Stimulated activated CD4-positive, alpha-beta T cell treated with anti-CD3 and anti-CD28 coated beads, Interleukin-12 subunit alpha, Interleukin-12 subunit beta, amount 100 ng/mL, for 24 hours (primary cell): ENCODE data around the gene UBXN2A.

Experiments used
- DNase-seq, 2 experiments: peaks; one replicate each; pipeline ENCODE4 v3.0.0-alpha.2; 2020; ENCODE audit warnings: low read depth in 2 of 2

UBXN2A gene

GRCh38 chr2:24045511-24046508, 105.5 kb downstream of the UBXN2A start:
- DNase-seq: no peak

- DNase-seq: no peak
These were observed 106.3 kb downstream of the UBXN2A start for GRCh38 chr2:24046599-24046929.

GRCh38 chr2:24046930-24047702, 106.9 kb downstream of the UBXN2A start, which contains the start of gene WDCP:
WDCP (minus strand) TSS chr2:24047391; CDS start chr2:24039494, 7,897 bp downstream.
- DNase-seq: peak; percentile 85 to 92

GRCh38 chr2:24047703-24048033, 107.4 kb downstream of the UBXN2A start:
- DNase-seq: no peak

GRCh38 chr2:24048769-24049484, 108.7 kb downstream of the UBXN2A start:
- DNase-seq: no peak

DNA sequence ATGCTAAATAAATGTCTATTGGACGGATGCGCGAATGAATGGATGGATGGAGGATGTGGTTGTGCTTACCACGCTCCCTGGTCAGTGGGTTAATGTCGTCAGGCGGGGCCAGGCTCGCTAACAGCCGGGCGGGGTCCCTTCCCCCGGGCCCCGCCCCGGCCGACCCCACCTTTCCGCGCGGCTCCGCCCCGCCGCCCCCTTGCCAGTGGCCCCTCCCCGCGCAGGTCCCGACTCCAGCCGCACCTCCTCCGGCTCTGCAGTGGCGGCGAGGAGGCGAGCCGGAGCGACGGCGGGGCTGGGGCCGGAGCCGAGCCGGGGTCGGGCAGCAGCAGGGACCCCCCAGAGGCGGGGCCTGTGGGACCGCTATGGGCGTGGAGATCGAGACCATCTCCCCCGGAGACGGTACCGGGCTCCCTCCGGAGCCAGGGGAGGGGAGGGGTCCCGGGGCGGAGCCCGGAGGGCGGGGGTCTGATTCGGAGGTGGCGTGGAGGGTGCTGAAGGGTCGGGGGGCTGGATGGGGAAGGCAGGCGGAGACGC, 109.3 kb downstream of the UBXN2A start, which contains the start of gene FKBP1B:
TSS of gene FKBP1B (plus strand) at position 257 of the 537 bp plus-strand sequence. CDS start at position 366, 109 bp downstream.
- peak in 1 of 2 experiments; percentile 50 for DNase-seq

DNA sequence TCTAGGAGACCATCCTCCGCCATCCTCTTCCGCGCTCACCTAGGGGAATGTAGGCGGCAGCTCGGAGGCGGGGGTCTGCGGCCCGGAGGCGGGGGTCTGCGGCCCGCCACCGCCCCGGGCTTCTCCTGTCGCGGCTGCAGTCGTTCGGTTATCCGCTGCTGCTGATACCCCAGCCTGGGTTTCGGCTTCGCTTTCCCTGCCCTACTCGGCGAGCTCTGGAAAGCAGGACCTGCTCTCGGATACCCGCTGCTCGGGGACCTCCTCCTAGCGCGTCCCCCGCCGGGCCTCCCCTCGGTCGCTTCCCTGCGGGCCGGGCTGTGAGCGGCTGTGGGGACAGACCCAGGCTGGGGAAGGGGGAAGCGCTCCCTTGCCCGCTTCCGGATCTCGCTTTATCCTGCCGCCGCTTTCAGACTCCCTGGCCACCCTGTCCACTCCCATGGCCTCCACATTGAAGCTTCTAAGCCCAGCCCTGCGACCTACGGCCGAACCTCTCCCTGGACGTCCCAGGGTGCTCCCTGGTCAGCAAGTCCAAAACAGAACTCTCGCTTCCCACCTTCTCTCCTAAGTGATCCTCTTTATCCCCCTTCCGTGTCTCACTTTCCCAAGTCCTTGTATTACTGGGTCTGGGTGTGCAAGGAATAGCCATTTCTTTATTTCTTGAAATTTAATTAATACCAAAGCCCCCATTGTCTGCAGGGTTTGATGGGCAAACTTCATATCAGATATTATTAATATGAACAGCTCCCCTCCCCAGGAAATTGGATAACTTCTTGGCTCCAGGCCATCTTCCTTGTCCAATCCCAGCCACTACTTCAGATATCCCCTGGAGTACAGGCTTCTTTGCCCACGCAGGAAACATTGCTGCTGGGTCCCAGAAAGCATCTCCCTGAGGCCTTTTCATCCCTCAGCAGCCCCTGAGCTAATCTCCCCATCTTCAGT, 110.0 kb downstream of the UBXN2A start:
- DNase-seq: no peak

DNA sequence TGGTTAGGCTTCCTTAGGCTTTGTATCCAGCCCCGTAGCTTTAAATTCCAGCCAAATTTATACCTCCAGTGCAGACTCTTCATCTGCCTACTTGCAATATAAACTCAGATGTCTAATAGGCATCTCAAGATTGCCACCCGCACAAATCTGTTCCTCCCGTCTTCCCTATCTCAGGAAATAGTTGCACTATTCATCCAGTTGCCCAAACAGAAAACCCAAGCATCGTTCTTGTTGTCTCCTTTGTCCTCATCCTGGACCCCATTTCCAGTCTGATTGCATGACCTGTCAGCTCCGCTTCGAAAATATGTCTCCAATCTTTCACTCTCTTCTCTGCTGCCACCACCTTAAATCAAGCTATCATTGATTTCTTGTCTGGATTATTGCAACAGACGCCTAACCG, 111.6 kb downstream of the UBXN2A start:
- no peak for DNase-seq

- no peak for DNase-seq
These were observed 112.7 kb downstream of the UBXN2A start for GRCh38 chr2:24052951-24053350.
